Upper lobe of left lung (tissue), 6 donors: ENCODE results near the gene TMPRSS9. TPM values are rescaled to one million over a fixed set of nuclear protein-coding genes. Genes with fewer than 3 reads are reported as not detected.

ENCODE experiments used
- ATAC-seq, 2 donors: fragments of 200-7000 bp; cut with Tn5 transposase; one replicate each; pipeline ENCODE4 v1.9.1; 2022; ENCODE audit warnings: mild to moderate bottlenecking in 2 of 2, moderate library complexity in 2 of 2; ENCODE audit not compliant: low FRiP score in 2 of 2
- DNase-seq, 2 donors: peaks; one replicate each; pipeline ENCODE4 v3.0.0-alpha.2; 2019 to 2020
- H3K27ac ChIP-seq, 4 donors: fragments of 200-600 bp; sonication (generic); one replicate each; pipeline ENCODE4 v1.5.1; 2016 to 2019
- H3K27me3 ChIP-seq, 4 donors: fragments of 200-600 bp; sonication (generic); one replicate each; pipeline ENCODE4 v1.5.1; 2017 to 2019
- H3K36me3 ChIP-seq, 4 donors: fragments of 200-600 bp; sonication (generic); one replicate each; pipeline ENCODE4 v1.5.1; 2016 to 2019
- H3K4me1 ChIP-seq, 4 donors: fragments of 200-600 bp; sonication (generic); one replicate each; pipeline ENCODE4 v1.5.1; 2018 to 2019
- H3K4me3 ChIP-seq, 4 donors: fragments of 200-600 bp; sonication (generic); one replicate each; pipeline ENCODE4 v1.5.1; 2017 to 2019; ENCODE audit warnings: mild to moderate bottlenecking in 2 of 4, moderate library complexity in 1 of 4
- H3K9me3 ChIP-seq, 4 donors: fragments of 200-600 bp; sonication (generic); one replicate each; pipeline ENCODE4 v1.5.1; 2018 to 2019
- EP300 ChIP-seq, 4 donors: sonication (generic); formaldehyde crosslinking; IDR thresholded peaks; one replicate each; pipeline ENCODE4 v1.5.1; 2017; ENCODE audit warnings: antibody characterized with exemption in 4 of 4, control low read depth in 2 of 4
- POLR2A ChIP-seq, 4 donors: fragments of 450-650 bp; IDR thresholded peaks; one replicate each; pipeline ENCODE4 v1.5.1; 2016 to 2017; ENCODE audit warnings: antibody characterized with exemption in 4 of 4, mild to moderate bottlenecking in 2 of 4
- POLR2AphosphoS5 ChIP-seq, 2 donors: sonication (generic); formaldehyde crosslinking; IDR thresholded peaks; one replicate each; pipeline ENCODE4 v1.5.1; 2017; ENCODE audit warnings: antibody characterized with exemption in 2 of 2
- WGBS, 2 donors: methylation state at CpG; one replicate each; pipeline ENCODE4 v1.1.5; 2017 to 2018; 5-methylcytosine and 5-hydroxymethylcytosine counted together
- total RNA-seq, 6 donors: library from RNA; depleted of rRNA in 4 of 6; stranded (reverse); fragments of >200 nt in 4 of 6; gene quantifications; one replicate each; pipeline versions ENCODE4 v1.1.0 to v1.2.1, GENCODE V29; 2016 to 2021
- TF ChIP-seq, protein P1 (sequence below), 6 experiments: fragments of 450-650 bp in 4 of 6; fragments of 200-600 bp in 2 of 6; sonication (generic) in 2 of 6; IDR thresholded peaks; one replicate each; pipeline ENCODE4 v1.5.1; 2016 to 2019; ENCODE audit warnings: antibody characterized with exemption in 6 of 6
- donor health status: DM: no; HTN: no; CAD: no; lungs with moderate emphysema.
- donor health status: DM: no; HTN: yes; CAD: no; lungs with severe emphysema.

TMPRSS9 gene
- total RNA-seq, 6 donors from 2014 or later: 0.14 to 0.55 (median 0.26) TPM; not detected in 2

DNA sequence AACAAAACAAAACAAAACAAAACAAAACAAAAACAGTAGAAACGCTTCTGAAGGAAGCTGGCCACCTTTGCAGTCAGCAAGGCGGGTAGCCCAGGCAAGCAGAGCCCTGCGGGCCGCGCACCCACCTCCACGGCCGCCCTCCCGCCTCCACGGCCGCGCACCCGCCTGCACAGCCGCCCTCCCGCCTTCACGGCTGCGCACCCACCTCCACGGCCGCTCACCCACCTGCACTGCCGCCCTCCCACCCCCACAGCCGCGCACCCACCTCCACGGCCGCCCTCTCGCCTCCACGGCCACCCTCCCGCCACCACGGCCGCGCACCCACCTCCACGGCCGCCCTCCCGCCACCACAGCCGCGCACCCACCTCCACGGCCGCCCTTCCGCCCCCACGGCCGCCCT is 76.3 kb downstream of the TMPRSS9 start:
- no peak overlapping the region for H3K4me3 ChIP-seq
- DNase-seq (no peak), ATAC-seq (no peak)
- H3K9me3 ChIP-seq: no peaks in the 10 kb centered on the region
- TF ChIP-seq POLR2AphosphoS5 (IDR thresholded peaks at IDR 0.05) (no peak), EP300 (IDR thresholded peaks at IDR 0.05) (no peak), POLR2A (IDR thresholded peaks at IDR 0.05) (no peak)
- TF ChIP-seq, protein P1, sequence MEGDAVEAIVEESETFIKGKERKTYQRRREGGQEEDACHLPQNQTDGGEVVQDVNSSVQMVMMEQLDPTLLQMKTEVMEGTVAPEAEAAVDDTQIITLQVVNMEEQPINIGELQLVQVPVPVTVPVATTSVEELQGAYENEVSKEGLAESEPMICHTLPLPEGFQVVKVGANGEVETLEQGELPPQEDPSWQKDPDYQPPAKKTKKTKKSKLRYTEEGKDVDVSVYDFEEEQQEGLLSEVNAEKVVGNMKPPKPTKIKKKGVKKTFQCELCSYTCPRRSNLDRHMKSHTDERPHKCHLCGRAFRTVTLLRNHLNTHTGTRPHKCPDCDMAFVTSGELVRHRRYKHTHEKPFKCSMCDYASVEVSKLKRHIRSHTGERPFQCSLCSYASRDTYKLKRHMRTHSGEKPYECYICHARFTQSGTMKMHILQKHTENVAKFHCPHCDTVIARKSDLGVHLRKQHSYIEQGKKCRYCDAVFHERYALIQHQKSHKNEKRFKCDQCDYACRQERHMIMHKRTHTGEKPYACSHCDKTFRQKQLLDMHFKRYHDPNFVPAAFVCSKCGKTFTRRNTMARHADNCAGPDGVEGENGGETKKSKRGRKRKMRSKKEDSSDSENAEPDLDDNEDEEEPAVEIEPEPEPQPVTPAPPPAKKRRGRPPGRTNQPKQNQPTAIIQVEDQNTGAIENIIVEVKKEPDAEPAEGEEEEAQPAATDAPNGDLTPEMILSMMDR (IDR thresholded peaks at IDR 0.05): no peak
- no peak overlapping the region for H3K27ac ChIP-seq
- no peaks in the 10 kb centered on the region for H3K27me3 ChIP-seq
- peaks cover 8 to 56% (median 43%) of the 10 kb centered on the region in 4 donors for H3K36me3 ChIP-seq
- no peaks in the 10 kb centered on the region for H3K4me1 ChIP-seq
- WGBS, 2 donors: 95% methylated on average over 31 to 39 of the region's 39 CpGs

DNA sequence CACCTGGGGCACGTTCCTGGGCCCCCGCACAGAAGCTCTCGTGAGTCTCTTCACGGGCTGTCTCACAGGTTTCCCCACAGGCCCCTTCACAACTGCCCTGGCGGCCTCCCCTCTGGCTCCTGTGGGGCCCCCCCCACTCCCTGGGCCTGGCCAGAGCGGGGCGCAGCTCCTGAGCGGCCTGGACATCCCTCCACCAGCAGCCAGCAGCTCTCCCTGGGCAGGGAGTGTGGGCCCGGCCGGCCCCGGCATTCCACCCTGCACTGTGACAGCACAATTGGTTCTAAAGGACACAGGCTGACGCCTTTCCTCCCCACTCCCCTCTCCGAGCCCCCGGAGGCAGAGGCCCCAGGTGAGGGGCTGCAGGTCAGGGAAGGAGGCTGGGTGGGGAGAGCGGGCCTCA is 76.9 kb downstream of the TMPRSS9 start:
- peak in 1 of 2 donors; percentile 85 for DNase-seq
- Histone ChIP-seq H3K4me1 (no peaks in the 10 kb centered on the region), H3K36me3 (peaks cover 7 to 56% (median 41%) of the 10 kb centered on the region in 4 donors), H3K9me3 (no peaks in the 10 kb centered on the region), H3K27me3 (no peaks in the 10 kb centered on the region), H3K27ac (no peak overlapping the region), H3K4me3 (no peak overlapping the region)
- TF ChIP-seq EP300 (IDR thresholded peaks at IDR 0.05) (no peak), POLR2AphosphoS5 (IDR thresholded peaks at IDR 0.05) (no peak), POLR2A (IDR thresholded peaks at IDR 0.05) (no peak)
- TF ChIP-seq, protein P1 (IDR thresholded peaks at IDR 0.05): no peak
- WGBS, 2 donors: 96 to 98% methylated on average over 6 to 8 of the region's 15 CpGs
- no peak for ATAC-seq

- TF ChIP-seq, protein P1 (IDR thresholded peaks at IDR 0.05): no peak
- TF ChIP-seq POLR2A (IDR thresholded peaks at IDR 0.05) (no peak), EP300 (IDR thresholded peaks at IDR 0.05) (no peak)
- WGBS, 2 donors: 96 to 98% methylated on average over 19 to 20 of the region's 20 CpGs
- H3K9me3 ChIP-seq: no peaks in the 10 kb centered on the region
- no peak overlapping the region for H3K4me3 ChIP-seq
- no peaks in the 10 kb centered on the region for H3K4me1 ChIP-seq
- DNase-seq (no peak), ATAC-seq (no peak)
- H3K27ac ChIP-seq: no peak overlapping the region
- peaks cover 7 to 65% (median 46%) of the 10 kb centered on the region in 4 donors for H3K36me3 ChIP-seq
- H3K27me3 ChIP-seq: no peaks in the 10 kb centered on the region
Measured at GRCh38 chr19:2438178-2438577, 78.1 kb downstream of the TMPRSS9 start.

DNA sequence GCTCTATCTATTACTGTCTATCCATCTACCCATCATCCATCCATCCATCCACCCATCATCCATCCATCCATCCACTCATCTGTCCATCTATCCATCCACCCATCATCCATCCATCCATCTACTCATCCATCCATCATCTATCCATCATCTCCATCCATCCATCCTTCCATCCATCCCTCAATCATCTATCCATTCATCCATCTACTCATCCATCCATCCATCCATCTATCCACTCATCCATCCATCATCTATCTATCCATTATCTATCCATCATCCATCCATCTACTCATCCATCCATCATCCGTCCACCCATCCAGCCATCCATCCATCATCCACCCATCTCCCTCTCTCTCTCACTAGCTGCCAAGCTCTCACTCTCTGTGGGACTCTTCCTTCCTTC is 80.5 kb downstream of the TMPRSS9 start:
- Histone ChIP-seq H3K4me3 (no peak overlapping the region), H3K27ac (no peak overlapping the region), H3K9me3 (no peaks in the 10 kb centered on the region), H3K36me3 (peaks cover 7 to 59% (median 43%) of the 10 kb centered on the region in 4 donors), H3K4me1 (no peaks in the 10 kb centered on the region), H3K27me3 (no peaks in the 10 kb centered on the region)
- DNase-seq: no peak
- WGBS, 2 donors: 98 to 100% methylated on average over 1 of the region's 1 CpG
- TF ChIP-seq, protein P1 (IDR thresholded peaks at IDR 0.05): no peak
- ATAC-seq: no peak

GRCh38 chr19:2441096-2441752 is 81.2 kb downstream of the TMPRSS9 start:
- Histone ChIP-seq H3K4me1 (no peaks in the 10 kb centered on the region), H3K9me3 (no peaks in the 10 kb centered on the region), H3K27ac (no peak overlapping the region), H3K36me3 (peaks cover 7 to 57% (median 43%) of the 10 kb centered on the region in 4 donors), H3K27me3 (no peaks in the 10 kb centered on the region), H3K4me3 (no peak overlapping the region)
- peak in 1 of 2 donors; percentile 73 for DNase-seq
- WGBS, 2 donors: 95 to 98% methylated on average over 9 to 19 of the region's 26 CpGs
- no peak for ATAC-seq
- TF ChIP-seq, protein P1 (IDR thresholded peaks at IDR 0.05): no peak
- TF ChIP-seq POLR2A (IDR thresholded peaks at IDR 0.05) (no peak), POLR2AphosphoS5 (IDR thresholded peaks at IDR 0.05) (no peak), EP300 (IDR thresholded peaks at IDR 0.05) (no peak)
